ENCODE data around the gene NOP58.
"Not testable (repeated sequence)": the region's sequence is repeated elsewhere in the genome, so short reads cannot be mapped to it uniquely, and the experiment has no call there.

NOP58 gene

GRCh38 chr2:202306034-202306433 is 40.5 kb downstream of the NOP58 start:
- no peak for DNase-seq

- no peak for DNase-seq
Observed at GRCh38 chr2:202307690-202308089, 42.1 kb downstream of the NOP58 start.

- DNase-seq, result no peak
Observed at GRCh38 chr2:202311823-202312388, 46.3 kb downstream of the NOP58 start.

GRCh38 chr2:202314116-202314515 is 48.6 kb downstream of the NOP58 start:
- no peak for DNase-seq

GRCh38 chr2:202317080-202317857 is 51.7 kb downstream of the NOP58 start:
- DNase-seq, result peak; percentile 39

GRCh38 chr2:202320362-202320761 is 54.8 kb downstream of the NOP58 start:
- DNase-seq, result not testable (repeated sequence)

- DNase-seq, result no peak
Observed at GRCh38 chr2:202322435-202322834, 56.9 kb downstream of the NOP58 start.

GRCh38 chr2:202327858-202328257 is 62.3 kb downstream of the NOP58 start:
- no peak for DNase-seq

- DNase-seq, result no peak
Observed at GRCh38 chr2:202335791-202336467, 70.4 kb downstream of the NOP58 start.

GRCh38 chr2:202337151-202337550 is 71.6 kb downstream of the NOP58 start:
- DNase-seq, result no peak

GRCh38 chr2:202337706-202338346 is 72.3 kb downstream of the NOP58 start:
- DNase-seq, result no peak

- no peak for DNase-seq
Observed at GRCh38 chr2:202339071-202339870, 73.7 kb downstream of the NOP58 start.

- no peak for DNase-seq
Observed at GRCh38 chr2:202344178-202344577, 78.6 kb downstream of the NOP58 start.

GRCh38 chr2:202346180-202346579 is 80.6 kb downstream of the NOP58 start:
- no peak for DNase-seq
